ENCODE measurements around the gene GRM5.

GRM5 gene

DNA sequence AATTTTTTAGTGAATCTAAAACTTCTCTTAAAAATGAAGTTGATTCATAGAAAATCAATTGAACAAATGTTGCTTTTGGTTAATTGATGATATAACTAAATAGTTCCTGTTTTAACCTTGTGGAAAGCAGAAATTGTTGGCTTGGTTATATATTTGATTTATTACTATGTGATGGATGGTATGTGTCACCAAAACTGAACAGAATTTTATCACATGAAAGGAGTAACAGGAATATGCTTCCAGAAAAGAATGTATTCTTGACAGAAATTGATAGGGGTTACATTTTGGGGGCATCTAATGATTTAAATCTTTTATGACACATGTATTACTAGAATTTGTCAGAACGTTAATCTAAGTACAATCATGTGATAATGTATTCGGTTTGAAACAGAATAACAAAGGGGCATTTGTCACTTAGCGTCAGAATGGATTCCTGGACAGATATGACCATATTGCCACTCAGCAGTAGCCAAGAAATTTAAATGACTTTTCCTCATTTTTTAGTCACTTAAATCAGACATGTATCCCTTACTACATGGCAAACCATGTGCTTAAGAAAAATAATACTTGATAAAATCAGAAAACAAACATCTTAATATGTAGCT, 295.2 kb downstream of the GRM5 start:
- no peaks in the 10 kb centered on the region for H3K9me3 Mint-ChIP-seq (ENCODE audit: low read depth)
- no peaks in the 10 kb centered on the region for H3K4me1 Mint-ChIP-seq (ENCODE audit: low read depth)
- no peaks in the 10 kb centered on the region for H3K27me3 Mint-ChIP-seq
- H3K27ac Mint-ChIP-seq, result no peak overlapping the region
- H3K4me3 Mint-ChIP-seq, result no peak overlapping the region
- H3K36me3 Mint-ChIP-seq, result peaks cover 2% of the 10 kb centered on the region

DNA sequence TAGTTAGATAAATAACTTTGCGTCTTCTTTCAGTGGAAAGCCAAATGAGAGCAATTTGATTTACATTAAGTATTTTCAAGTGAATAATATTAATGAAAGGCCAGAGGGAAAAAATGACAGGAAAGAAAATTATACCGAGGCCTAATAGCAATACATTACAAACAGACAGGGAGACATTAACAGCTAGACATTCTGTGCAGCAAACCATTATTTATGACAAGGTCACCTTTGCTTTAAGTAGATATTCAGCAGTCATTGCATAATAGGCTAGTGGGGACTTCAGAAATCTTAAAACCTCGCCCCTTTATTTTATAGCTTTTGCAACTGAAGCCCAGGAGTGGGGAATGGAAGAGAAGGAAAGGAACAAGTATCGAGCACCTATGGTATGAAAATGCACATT, 321.6 kb downstream of the GRM5 start:
- peaks cover 3% of the 10 kb centered on the region for H3K36me3 Mint-ChIP-seq
- no peaks in the 10 kb centered on the region for H3K27me3 Mint-ChIP-seq
- H3K27ac Mint-ChIP-seq, result no peak overlapping the region
- no peaks in the 10 kb centered on the region for H3K4me1 Mint-ChIP-seq (ENCODE audit: low read depth)
- H3K4me3 Mint-ChIP-seq, result no peak overlapping the region
- peaks cover 2% of the 10 kb centered on the region for H3K9me3 Mint-ChIP-seq (ENCODE audit: low read depth)

DNA sequence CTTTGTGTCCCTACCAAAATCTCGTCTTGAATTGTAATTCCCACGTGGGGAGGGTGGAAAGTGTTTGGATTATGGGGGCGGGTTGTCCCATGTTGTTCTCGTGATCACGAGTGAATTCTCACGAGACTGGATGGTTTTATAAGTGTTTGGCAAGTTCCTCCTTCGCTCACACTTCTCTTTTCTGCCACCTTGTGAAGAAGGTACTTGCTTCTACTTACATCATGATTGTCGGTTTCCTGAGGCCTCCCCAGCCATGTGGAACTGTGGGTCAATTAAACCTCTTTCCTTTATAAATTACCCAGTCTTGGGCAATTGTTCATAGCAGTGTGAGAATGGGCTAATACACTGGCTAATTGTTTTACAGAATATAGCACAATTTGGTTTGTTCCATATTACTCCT, 326.3 kb downstream of the GRM5 start:
- H3K36me3 Mint-ChIP-seq, result no peaks in the 10 kb centered on the region
- no peaks in the 10 kb centered on the region for H3K9me3 Mint-ChIP-seq (ENCODE audit: low read depth)
- H3K27me3 Mint-ChIP-seq, result no peaks in the 10 kb centered on the region
- no peaks in the 10 kb centered on the region for H3K4me1 Mint-ChIP-seq (ENCODE audit: low read depth)
- no peak overlapping the region for H3K27ac Mint-ChIP-seq
- no peak overlapping the region for H3K4me3 Mint-ChIP-seq

DNA sequence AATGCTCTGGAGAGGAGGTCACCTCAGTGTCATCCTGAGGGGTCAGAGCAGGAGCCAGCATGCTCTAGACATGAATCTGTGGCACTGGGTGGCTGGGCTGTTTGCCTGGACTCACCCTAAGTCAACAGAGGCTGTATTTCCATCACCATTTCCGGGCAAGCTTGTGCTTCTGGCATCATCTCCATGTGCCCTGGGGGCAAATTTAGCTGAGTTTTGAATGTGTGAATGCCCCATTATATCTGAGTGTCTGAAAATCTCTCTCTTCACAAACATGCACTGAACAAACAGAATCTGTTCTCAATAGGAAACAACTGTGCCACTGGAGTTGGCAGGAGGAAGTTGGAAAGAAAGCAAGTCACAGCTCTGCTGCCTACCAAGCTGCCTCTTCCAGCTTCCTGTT, 356.2 kb downstream of the GRM5 start:
- no peak overlapping the region for H3K4me3 Mint-ChIP-seq
- no peak overlapping the region for H3K27ac Mint-ChIP-seq
- no peaks in the 10 kb centered on the region for H3K27me3 Mint-ChIP-seq
- peaks cover 11% of the 10 kb centered on the region for H3K4me1 Mint-ChIP-seq (ENCODE audit: low read depth)
- H3K36me3 Mint-ChIP-seq, result no peaks in the 10 kb centered on the region
- no peaks in the 10 kb centered on the region for H3K9me3 Mint-ChIP-seq (ENCODE audit: low read depth)

DNA sequence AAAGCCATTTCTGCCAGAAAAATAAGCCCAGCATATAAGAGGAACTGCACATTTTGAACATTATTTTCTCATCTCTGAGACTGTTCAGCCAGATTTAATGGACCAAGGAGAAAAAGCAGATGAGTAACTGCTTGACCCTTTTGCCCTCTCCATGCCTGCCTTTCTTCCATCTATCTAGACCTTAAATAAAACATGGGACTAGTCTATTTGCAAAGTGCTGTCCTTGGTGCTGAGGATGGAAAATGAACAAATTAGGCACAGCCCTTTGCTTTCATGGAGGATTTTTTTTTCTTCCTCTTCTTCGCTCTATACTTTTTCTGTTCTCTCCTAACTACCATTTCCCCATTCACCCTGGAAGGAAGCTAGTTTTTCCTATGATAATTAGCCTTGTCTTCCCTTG, 361.3 kb downstream of the GRM5 start:
- Mint-ChIP-seq H3K27ac (no peak overlapping the region), H3K4me1 (ENCODE audit: low read depth) (peaks cover 4% of the 10 kb centered on the region), H3K36me3 (no peaks in the 10 kb centered on the region), H3K9me3 (ENCODE audit: low read depth) (no peaks in the 10 kb centered on the region), H3K27me3 (no peaks in the 10 kb centered on the region), H3K4me3 (no peak overlapping the region)

DNA sequence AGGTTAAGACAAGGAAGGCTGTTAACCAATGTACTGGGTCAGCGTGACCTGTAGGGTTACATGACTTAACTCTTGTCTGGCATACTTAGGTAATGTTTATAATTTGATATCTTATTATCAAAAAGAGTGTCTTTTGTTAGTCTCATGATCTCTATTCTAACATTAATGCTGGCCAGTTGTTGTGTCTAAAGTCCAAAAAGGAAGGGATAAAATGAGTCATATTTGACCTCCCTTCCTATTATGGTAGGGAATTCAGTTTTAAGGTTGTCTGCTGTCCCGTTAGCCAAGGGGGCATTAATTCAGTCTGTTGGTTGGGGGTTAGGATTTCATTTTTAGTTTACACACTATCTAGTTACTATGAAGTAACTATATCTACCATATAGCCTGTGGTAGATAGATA, 364.0 kb downstream of the GRM5 start:
- Mint-ChIP-seq H3K4me1 (ENCODE audit: low read depth) (no peaks in the 10 kb centered on the region), H3K9me3 (ENCODE audit: low read depth) (no peaks in the 10 kb centered on the region), H3K27ac (no peak overlapping the region), H3K4me3 (no peak overlapping the region), H3K27me3 (no peaks in the 10 kb centered on the region), H3K36me3 (no peaks in the 10 kb centered on the region)

DNA sequence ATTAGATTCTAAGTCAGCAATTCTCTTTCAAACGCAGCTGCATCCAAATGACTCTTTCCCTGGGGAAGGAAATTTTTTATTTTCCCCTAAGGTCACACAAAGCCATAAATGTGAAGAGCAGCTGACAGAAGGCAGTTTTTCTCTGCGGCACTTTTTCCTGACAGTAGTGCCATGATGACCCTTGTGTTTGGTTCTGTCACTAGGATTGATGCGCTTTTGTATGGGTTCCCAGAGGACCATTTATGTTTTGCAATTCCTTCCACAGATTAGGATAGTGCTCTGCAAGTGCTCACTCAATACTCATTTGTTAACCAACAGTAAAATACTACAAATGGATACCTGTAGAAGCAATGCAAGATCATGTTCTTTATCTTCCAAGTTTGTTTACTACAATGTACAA, 368.6 kb downstream of the GRM5 start:
- no peaks in the 10 kb centered on the region for H3K36me3 Mint-ChIP-seq
- no peaks in the 10 kb centered on the region for H3K27me3 Mint-ChIP-seq
- no peak overlapping the region for H3K27ac Mint-ChIP-seq
- H3K9me3 Mint-ChIP-seq (ENCODE audit: low read depth), result no peaks in the 10 kb centered on the region
- H3K4me3 Mint-ChIP-seq, result no peak overlapping the region
- no peaks in the 10 kb centered on the region for H3K4me1 Mint-ChIP-seq (ENCODE audit: low read depth)

DNA sequence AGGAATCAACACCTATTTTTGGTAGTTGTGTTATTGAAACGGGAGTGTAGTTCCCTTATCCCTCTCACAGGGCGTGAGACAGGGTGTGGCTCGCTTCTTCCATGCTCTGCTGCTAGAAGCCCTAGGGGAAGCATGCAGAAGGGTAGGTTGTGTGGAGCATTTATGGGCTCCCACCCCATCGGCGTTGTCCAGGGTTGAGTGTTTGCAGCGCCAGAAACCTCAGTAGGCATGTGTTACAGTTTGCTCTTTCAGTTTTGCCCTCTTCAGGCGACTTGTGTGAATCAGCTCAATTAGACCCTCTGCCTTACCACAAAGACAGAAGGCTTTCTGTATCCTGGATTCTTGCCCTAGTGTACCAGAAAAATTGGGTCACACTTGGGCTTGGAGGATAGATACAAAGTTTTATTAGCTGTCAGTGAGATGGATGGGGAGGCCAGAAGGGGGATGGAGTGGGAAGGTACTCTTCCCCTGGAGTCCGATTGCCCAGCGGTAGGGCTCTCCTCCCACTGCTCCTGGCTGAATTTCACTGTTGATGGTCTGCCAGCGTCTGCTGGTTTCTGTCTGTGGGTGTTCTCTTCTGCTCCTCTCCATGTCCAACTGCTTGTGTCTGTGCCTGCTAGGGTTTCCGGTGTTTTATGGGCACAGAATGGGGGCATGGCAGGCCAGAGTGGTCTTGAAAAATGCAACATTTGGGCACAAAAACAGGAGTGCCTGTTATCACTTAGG, 369.9 kb downstream of the GRM5 start:
- Mint-ChIP-seq H3K27me3 (no peaks in the 10 kb centered on the region), H3K4me1 (ENCODE audit: low read depth) (no peaks in the 10 kb centered on the region), H3K36me3 (no peaks in the 10 kb centered on the region), H3K27ac (no peak overlapping the region), H3K9me3 (ENCODE audit: low read depth) (no peaks in the 10 kb centered on the region), H3K4me3 (no peak overlapping the region)

DNA sequence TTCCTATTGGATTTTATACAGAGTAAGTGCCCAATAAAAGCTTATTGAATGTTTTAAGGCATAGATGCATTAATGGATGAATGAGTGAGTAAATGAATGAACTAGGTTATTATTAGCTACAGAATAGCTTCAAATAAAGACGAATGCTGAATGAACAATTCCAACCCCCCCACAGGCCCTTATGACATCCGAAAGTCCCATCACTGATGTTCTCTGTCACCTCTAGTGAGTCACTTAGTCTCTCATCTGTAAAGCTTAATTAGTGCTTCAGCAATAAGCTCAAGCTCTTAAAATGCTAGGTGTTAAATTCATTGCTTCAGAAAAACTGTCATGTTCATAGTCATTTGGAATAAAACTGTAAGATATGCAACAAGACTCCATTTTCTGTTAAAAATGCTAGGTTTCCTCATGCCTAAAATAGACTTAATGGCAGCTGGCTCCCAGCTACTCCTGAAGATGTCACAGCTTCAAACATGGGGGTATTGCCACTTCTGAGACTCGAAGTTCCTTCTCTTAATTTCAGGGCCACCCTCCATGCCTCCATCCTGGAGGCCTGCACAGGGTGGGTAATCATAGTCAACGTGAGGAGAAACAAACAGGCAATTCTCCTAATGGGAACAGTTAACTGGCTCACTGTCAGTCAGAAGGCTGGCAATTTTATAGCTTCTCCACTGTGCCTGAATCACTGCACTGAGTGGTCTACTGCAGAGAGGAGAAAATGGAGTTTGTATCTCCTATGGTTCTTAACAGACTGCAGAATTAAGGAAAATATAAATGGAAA, 373.3 kb downstream of the GRM5 start:
- Mint-ChIP-seq H3K4me1 (ENCODE audit: low read depth) (no peaks in the 10 kb centered on the region), H3K4me3 (no peak overlapping the region), H3K36me3 (no peaks in the 10 kb centered on the region), H3K9me3 (ENCODE audit: low read depth) (no peaks in the 10 kb centered on the region), H3K27ac (no peak overlapping the region), H3K27me3 (no peaks in the 10 kb centered on the region)

DNA sequence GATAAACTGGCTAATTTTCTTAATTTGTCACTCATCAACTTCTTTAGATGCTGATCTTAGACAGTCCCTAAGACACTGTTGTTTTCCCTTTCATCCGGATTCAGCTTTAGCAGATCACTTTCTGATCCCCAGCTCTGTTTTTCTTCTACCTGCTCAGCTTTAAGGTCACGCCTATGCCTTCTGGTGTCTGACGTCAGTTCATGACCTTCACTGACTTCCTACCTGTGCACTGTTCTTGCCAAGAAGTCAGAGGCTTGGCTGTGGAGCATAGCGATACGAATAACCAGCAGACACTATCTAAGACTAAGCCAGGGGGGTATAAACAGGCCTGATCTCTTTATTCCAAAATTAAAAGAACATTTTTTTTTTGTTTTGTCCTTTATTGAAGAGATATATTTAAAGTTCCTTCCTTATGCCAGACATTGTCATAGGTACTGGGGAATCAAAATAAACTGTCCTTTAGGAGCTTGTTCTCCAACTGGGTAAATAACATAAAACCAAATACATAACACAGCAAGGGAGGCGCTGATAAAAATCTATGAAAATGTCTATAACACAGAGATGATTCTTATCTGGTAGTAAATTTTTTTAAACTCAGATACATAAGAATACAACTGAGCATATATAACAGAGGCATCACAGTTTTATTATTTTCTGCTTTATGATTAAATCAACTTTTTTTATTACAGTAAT, 376.1 kb downstream of the GRM5 start:
- H3K9me3 Mint-ChIP-seq (ENCODE audit: low read depth), result no peaks in the 10 kb centered on the region
- H3K27ac Mint-ChIP-seq, result no peak overlapping the region
- no peaks in the 10 kb centered on the region for H3K27me3 Mint-ChIP-seq
- H3K4me1 Mint-ChIP-seq (ENCODE audit: low read depth), result no peaks in the 10 kb centered on the region
- H3K4me3 Mint-ChIP-seq, result no peak overlapping the region
- H3K36me3 Mint-ChIP-seq, result peaks cover 8% of the 10 kb centered on the region

DNA sequence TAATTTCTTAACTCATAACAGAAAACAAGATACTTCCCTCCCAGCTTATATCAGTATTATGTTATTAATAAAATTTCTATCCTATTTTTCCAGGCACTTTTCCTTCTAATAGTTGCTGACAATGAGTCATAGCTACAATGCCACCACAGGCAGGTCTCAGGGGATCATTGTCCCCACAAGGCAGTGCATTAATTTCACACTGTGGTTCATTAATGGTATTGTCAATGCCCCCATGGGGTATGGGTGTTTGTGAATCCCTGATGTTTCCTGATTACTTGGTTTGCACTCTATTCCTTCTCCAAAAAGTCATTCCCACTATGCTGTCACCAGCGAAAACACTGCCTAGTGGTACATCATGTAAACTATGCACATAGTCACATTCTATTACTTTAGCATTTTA, 382.8 kb downstream of the GRM5 start:
- Mint-ChIP-seq H3K27me3 (no peaks in the 10 kb centered on the region), H3K36me3 (peaks cover 10% of the 10 kb centered on the region), H3K4me3 (no peak overlapping the region)

DNA sequence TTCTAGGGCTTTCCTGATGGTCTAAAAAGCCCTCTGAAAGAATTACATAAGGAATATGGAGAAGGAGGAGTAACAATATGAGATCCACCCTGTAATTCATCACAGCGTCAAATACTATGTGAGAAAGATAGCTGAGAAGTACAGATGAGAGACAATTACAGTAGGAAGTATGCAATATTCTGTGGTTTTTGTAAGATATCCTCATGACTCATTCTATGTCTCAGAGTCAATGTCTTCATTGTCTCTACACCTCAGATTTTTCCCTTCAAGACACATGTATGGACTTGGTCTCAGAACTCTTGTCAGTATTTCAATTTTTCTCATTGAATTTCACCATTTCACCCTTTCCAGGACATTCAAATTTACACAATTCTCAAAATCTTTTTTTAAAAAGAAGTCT, 385.0 kb downstream of the GRM5 start:
- no peak overlapping the region for H3K27ac Mint-ChIP-seq
- H3K4me3 Mint-ChIP-seq, result no peak overlapping the region
- H3K27me3 Mint-ChIP-seq, result no peaks in the 10 kb centered on the region
- peaks cover 6% of the 10 kb centered on the region for H3K36me3 Mint-ChIP-seq
- no peaks in the 10 kb centered on the region for H3K9me3 Mint-ChIP-seq (ENCODE audit: low read depth)
- peaks cover 3% of the 10 kb centered on the region for H3K4me1 Mint-ChIP-seq (ENCODE audit: low read depth)

More for the DNA sequence above, 382.8 kb downstream of the GRM5 start:
- H3K4me1 Mint-ChIP-seq (ENCODE audit: low read depth), result peaks cover 3% of the 10 kb centered on the region
- H3K27ac Mint-ChIP-seq, result no peak overlapping the region
- no peaks in the 10 kb centered on the region for H3K9me3 Mint-ChIP-seq (ENCODE audit: low read depth)

DNA sequence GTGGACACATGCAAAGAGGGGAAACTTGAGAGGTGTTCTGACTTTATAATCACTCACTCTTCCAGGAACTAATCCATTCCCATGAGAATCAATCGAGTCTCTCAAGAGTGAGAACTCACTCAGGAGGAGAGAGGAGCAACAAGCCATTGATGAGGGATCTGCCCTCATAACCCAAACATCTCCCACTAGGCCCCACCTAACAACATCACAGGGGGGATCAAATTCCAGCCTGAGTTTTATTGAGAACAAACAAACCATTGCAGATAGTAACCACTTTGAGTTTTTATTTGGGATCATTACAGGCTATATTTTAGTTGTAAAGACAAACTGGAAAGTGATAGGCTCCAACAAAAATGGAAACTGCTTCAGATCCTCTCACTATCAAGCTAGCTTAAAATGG, 399.4 kb downstream of the GRM5 start:
- H3K4me1 Mint-ChIP-seq (ENCODE audit: low read depth), result no peaks in the 10 kb centered on the region
- H3K27me3 Mint-ChIP-seq, result no peaks in the 10 kb centered on the region
- H3K27ac Mint-ChIP-seq, result no peak overlapping the region
- no peaks in the 10 kb centered on the region for H3K36me3 Mint-ChIP-seq
- H3K4me3 Mint-ChIP-seq, result no peak overlapping the region
- H3K9me3 Mint-ChIP-seq (ENCODE audit: low read depth), result no peaks in the 10 kb centered on the region

DNA sequence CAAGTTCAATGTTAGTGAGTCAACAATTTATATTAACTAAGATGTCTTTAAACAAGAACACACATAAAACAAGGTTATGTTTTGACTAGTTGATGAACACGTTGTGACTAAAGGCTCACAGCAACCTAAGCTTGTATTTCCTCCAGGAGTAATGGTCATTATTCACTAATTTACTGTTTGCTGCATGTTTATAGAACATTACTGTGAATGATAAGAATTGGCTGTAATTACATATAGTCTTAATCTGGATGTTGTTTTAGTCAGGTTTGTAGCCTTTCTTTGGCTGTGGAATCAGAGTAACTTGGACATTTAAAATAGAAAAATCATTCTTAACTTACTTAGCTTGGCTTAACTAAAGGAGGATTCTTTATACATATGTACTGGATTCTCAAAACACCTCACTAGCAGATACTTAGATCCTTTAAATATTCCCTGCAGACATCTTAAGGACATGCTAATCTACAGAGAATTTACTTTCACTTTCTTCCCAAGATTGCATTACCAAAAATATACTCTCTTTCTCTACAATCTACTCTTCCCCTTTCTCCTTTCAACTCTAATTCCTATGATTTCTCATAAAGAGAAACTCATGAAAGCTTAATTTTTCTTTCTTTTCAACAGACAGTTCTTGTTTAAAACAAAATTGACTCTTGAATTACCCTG, 408.6 kb downstream of the GRM5 start:
- Mint-ChIP-seq H3K27ac (no peak overlapping the region), H3K9me3 (ENCODE audit: low read depth) (no peaks in the 10 kb centered on the region), H3K4me3 (peak overlapping the region; percentile 56), H3K4me1 (ENCODE audit: low read depth) (peaks cover 11% of the 10 kb centered on the region), H3K36me3 (peaks cover 2% of the 10 kb centered on the region), H3K27me3 (peaks cover 1% of the 10 kb centered on the region)

DNA sequence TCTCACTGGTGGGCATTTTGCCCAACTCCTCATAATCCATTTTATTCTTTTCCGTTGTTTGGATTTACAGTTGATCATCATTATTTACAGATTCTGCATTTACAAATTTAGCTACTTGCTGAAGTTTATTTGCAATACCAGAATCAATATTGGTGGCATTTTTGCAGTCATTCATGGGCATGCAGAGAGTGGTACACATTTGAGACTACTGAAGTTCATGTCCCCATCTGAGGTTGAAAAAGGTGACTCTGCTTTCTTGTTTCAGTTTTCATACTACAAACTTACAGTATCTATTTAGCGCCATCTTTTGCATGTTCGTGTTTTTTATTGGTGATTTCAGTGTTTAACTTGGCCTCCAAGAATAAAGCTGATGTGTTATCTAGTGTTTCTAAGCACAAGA, 409.5 kb downstream of the GRM5 start:
- Mint-ChIP-seq H3K36me3 (peaks cover 2% of the 10 kb centered on the region), H3K4me3 (no peak overlapping the region), H3K4me1 (ENCODE audit: low read depth) (peaks cover 11% of the 10 kb centered on the region), H3K27ac (no peak overlapping the region), H3K27me3 (peaks cover 1% of the 10 kb centered on the region), H3K9me3 (ENCODE audit: low read depth) (no peaks in the 10 kb centered on the region)
